ENCODE results near the gene BLM.

Gene BLM

GRCh38 chr15:90742087-90742486 lies 24.9 kb downstream of the BLM start:
- peak; percentile 8 for DNase-seq

GRCh38 chr15:90743407-90743806 lies 26.3 kb downstream of the BLM start:
- no peak for DNase-seq

- no peak for DNase-seq
Measured at GRCh38 chr15:90744759-90745402, 27.7 kb downstream of the BLM start.

GRCh38 chr15:90749754-90750153 lies 32.6 kb downstream of the BLM start:
- no peak for DNase-seq

GRCh38 chr15:90750186-90750585 lies 33.0 kb downstream of the BLM start:
- DNase-seq, result peak; percentile 71

GRCh38 chr15:90751300-90751825 lies 34.2 kb downstream of the BLM start:
- no peak for DNase-seq

- no peak for DNase-seq
Measured at GRCh38 chr15:90756916-90757315, 39.8 kb downstream of the BLM start.

GRCh38 chr15:90757461-90757860 lies 40.3 kb downstream of the BLM start:
- no peak for DNase-seq

- DNase-seq, result no peak
Measured at GRCh38 chr15:90760661-90761232, 43.6 kb downstream of the BLM start.

GRCh38 chr15:90761629-90762028 lies 44.5 kb downstream of the BLM start:
- no peak for DNase-seq

- DNase-seq, result peak; percentile 91
Measured at GRCh38 chr15:90762109-90762508, 45.0 kb downstream of the BLM start.

GRCh38 chr15:90763366-90764099 lies 46.4 kb downstream of the BLM start:
- no peak for DNase-seq

- no peak for DNase-seq
Measured at GRCh38 chr15:90765531-90765930, 48.4 kb downstream of the BLM start.

GRCh38 chr15:90765966-90766365 lies 48.8 kb downstream of the BLM start:
- no peak for DNase-seq

- DNase-seq, result no peak
Measured at GRCh38 chr15:90769375-90769774, 52.2 kb downstream of the BLM start.

- DNase-seq, result no peak
Measured at GRCh38 chr15:90773485-90773884, 56.3 kb downstream of the BLM start.

- no peak for DNase-seq
Measured at GRCh38 chr15:90774731-90775514, 57.8 kb downstream of the BLM start.

- DNase-seq, result peak; percentile 65
Measured at GRCh38 chr15:90780916-90781315, 63.8 kb downstream of the BLM start.

GRCh38 chr15:90782442-90782841 lies 65.3 kb downstream of the BLM start:
- no peak for DNase-seq

GRCh38 chr15:90787881-90788280 lies 70.7 kb downstream of the BLM start:
- DNase-seq, result no peak

- no peak for DNase-seq
Measured at GRCh38 chr15:90789462-90789861, 72.3 kb downstream of the BLM start.

- no peak for DNase-seq
Measured at GRCh38 chr15:90790057-90790456, 72.9 kb downstream of the BLM start.

GRCh38 chr15:90790561-90790960 lies 73.4 kb downstream of the BLM start:
- no peak for DNase-seq

Measured in MV-4-11 (cell line).